WTC11 (cell line): ENCODE results near the gene KCNA2.

Experiments used
- CTCF ChIP-seq: fragments of 200-600 bp; IDR thresholded peaks from 2 replicates; pipeline ENCODE4 v1.8.0; 2022; ENCODE audit warnings: antibody characterized with exemption
- ELF4 ChIP-seq: sonication (generic); formaldehyde crosslinking; IDR thresholded peaks from 2 replicates; pipeline ENCODE4 v1.8.1; 2022; ENCODE audit warnings: low read depth, mild to moderate bottlenecking, moderate library complexity, missing genetic modification reagents
- MAX ChIP-seq: sonication (generic); formaldehyde crosslinking; IDR thresholded peaks from 2 replicates; pipeline ENCODE4 v1.8.0; 2022; ENCODE audit warnings: mild to moderate bottlenecking, missing genetic modification reagents
- NR3C1 ChIP-seq: sonication (generic); formaldehyde crosslinking; conservative IDR thresholded peaks from 2 replicates; pipeline ENCODE4 v1.8.1; 2023; ENCODE audit warnings: low read depth, mild to moderate bottlenecking, missing genetic modification reagents
- PREB ChIP-seq: sonication (generic); formaldehyde crosslinking; IDR thresholded peaks from 2 replicates; pipeline ENCODE4 v1.8.1; 2022; ENCODE audit warnings: mild to moderate bottlenecking, missing genetic modification reagents, moderate library complexity, borderline replicate concordance
- ZNF317 ChIP-seq: sonication (generic); formaldehyde crosslinking; IDR thresholded peaks from 2 replicates; pipeline ENCODE4 v1.8.1; 2023; ENCODE audit warnings: low read depth, mild to moderate bottlenecking, moderate library complexity, missing genetic modification reagents, borderline replicate concordance

GRCh38 chr1:110596312-110596711, 9.8 kb downstream of the KCNA2 start:
- TF ChIP-seq CTCF (no peak), ZNF317 (CRISPR knock-in tag) (no peak), PREB (CRISPR knock-in tag) (no peak), MAX (CRISPR knock-in tag) (no peak), ELF4 (CRISPR knock-in tag) (no peak), NR3C1 (CRISPR knock-in tag) (no peak)
